Vagina (tissue), 2 donors: ENCODE results near the gene CUEDC1. TPM values are rescaled to one million over a fixed set of nuclear protein-coding genes. Genes with fewer than 3 reads are reported as not detected.
A peak's percentile ranks its signal among the peaks of the same experiment; 100 is the strongest.
"Not testable (repeated sequence)": the region's sequence is repeated elsewhere in the genome, so short reads cannot be mapped to it uniquely, and the experiment has no call there.

ENCODE experiments used
- DNase-seq, 2 donors: peaks; one replicate each; pipeline ENCODE4 v3.0.0-alpha.2; 2017; ENCODE audit errors: extremely low spot score in 2 of 2
- H3K27ac ChIP-seq: fragments of 200-600 bp; sonication (generic); one replicate; pipeline ENCODE4 v1.5.1; 2019
- H3K27me3 ChIP-seq: fragments of 200-600 bp; sonication (generic); one replicate; pipeline ENCODE4 v1.5.1; 2019
- H3K36me3 ChIP-seq, 2 donors: fragments of 200-600 bp; sonication (generic); one replicate each; pipeline ENCODE4 v1.5.1; 2017 to 2019
- H3K4me1 ChIP-seq: fragments of 200-600 bp; sonication (generic); one replicate; pipeline ENCODE4 v1.5.1; 2019
- H3K4me3 ChIP-seq, 2 donors: fragments of 200-600 bp; sonication (generic); 1 replicate in 1 of 2; 2 replicates in 1 of 2; pipeline ENCODE4 v1.5.1; 2016 to 2019
- H3K9me3 ChIP-seq: fragments of 200-600 bp; sonication (generic); one replicate; pipeline ENCODE4 v1.5.1; 2019
- POLR2A ChIP-seq, 2 donors: fragments of 450-650 bp; IDR thresholded peaks; one replicate each; pipeline ENCODE4 v1.6.1; 2017; ENCODE audit warnings: antibody characterized with exemption in 2 of 2, mild to moderate bottlenecking in 2 of 2, moderate library complexity in 2 of 2
- POLR2AphosphoS5 ChIP-seq, 2 donors: sonication (generic); formaldehyde crosslinking; IDR thresholded peaks; one replicate each; pipeline ENCODE4 v1.9.0; 2017; ENCODE audit warnings: antibody characterized with exemption in 2 of 2, mild to moderate bottlenecking in 2 of 2, low read depth in 1 of 2; ENCODE audit not compliant: insufficient read depth in 1 of 2
- intact Hi-C: fragments of 100-400 bp; cut with DNase I; formaldehyde crosslinking; loops from one replicate; pipeline ENCODE4 v1.15.1; 2023
- total RNA-seq: library from RNA; depleted of rRNA; stranded (reverse); fragments of >200 nt; gene quantifications from one replicate; pipeline ENCODE4 v1.2.3, GENCODE V29; 2016
- TF ChIP-seq, protein P1 (sequence below), 3 experiments: fragments of 450-650 bp in 2 of 3; fragments of 200-600 bp in 1 of 3; sonication (generic) in 1 of 3; IDR thresholded peaks; one replicate each; pipeline ENCODE4 v1.5.1; 2017 to 2019; ENCODE audit warnings: antibody characterized with exemption in 3 of 3, mild to moderate bottlenecking in 2 of 3, moderate library complexity in 2 of 3

Gene CUEDC1
- total RNA-seq, 1 donor from 2014 or later: 28.7 TPM

- H3K4me1 ChIP-seq: no peaks in the 10 kb centered on the region
- H3K36me3 ChIP-seq: no peaks in the 10 kb centered on the region
- TF ChIP-seq, protein P1, sequence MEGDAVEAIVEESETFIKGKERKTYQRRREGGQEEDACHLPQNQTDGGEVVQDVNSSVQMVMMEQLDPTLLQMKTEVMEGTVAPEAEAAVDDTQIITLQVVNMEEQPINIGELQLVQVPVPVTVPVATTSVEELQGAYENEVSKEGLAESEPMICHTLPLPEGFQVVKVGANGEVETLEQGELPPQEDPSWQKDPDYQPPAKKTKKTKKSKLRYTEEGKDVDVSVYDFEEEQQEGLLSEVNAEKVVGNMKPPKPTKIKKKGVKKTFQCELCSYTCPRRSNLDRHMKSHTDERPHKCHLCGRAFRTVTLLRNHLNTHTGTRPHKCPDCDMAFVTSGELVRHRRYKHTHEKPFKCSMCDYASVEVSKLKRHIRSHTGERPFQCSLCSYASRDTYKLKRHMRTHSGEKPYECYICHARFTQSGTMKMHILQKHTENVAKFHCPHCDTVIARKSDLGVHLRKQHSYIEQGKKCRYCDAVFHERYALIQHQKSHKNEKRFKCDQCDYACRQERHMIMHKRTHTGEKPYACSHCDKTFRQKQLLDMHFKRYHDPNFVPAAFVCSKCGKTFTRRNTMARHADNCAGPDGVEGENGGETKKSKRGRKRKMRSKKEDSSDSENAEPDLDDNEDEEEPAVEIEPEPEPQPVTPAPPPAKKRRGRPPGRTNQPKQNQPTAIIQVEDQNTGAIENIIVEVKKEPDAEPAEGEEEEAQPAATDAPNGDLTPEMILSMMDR (IDR thresholded peaks at IDR 0.05): no peak
- TF ChIP-seq POLR2AphosphoS5 (IDR thresholded peaks at IDR 0.05; ENCODE audit: insufficient read depth in 1 of 2, low read depth in 1 of 2) (no peak), POLR2A (IDR thresholded peaks at IDR 0.05) (no peak)
- no peak overlapping the region for H3K27ac ChIP-seq
- intact Hi-C loops: no loop called here
- no peak overlapping the region for H3K4me3 ChIP-seq
- DNase-seq: peak; percentile 47 to 74
- H3K27me3 ChIP-seq: no peaks in the 10 kb centered on the region
- H3K9me3 ChIP-seq: no peaks in the 10 kb centered on the region
Measured at GRCh38 chr17:57966246-57966645, 11.0 kb upstream of the CUEDC1 start.

DNA sequence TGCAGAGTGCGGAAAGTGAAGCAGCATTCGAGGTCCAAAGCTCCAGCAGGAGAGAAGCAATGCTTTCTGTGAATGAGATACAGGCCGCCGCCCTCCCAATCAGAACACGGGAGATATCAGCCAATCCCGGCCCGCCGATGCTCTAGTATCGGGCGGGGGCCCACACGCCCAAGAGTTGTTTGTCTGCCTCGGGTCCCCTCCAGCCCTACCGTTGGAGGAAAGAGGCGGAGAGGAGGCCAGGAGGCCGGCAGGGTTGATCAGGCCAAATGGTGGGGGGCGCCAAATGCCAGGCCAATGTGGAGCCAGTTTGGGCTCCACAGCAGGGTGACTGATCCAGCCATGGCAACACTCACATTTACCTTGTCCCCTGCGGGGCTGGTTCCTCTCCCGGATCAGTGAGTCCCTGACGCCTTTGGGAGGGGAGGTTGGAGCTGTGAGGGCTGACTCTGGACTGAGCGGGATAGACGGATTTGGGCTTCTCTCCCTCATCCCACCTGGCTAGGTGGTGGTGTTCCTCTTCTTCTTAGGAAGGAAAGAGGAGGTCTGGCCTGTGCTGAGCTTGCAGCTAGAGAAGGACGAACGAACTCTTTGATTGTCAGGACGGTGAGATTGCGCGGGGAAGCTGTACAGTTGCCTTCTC, 10.4 kb upstream of the CUEDC1 start:
- Histone ChIP-seq H3K27ac (no peak overlapping the region), H3K27me3 (no peaks in the 10 kb centered on the region), H3K36me3 (no peaks in the 10 kb centered on the region), H3K4me1 (no peaks in the 10 kb centered on the region), H3K4me3 (no peak overlapping the region), H3K9me3 (no peaks in the 10 kb centered on the region)
- intact Hi-C loops: no loop called here
- peak; percentile 64 to 77 for DNase-seq
- no peak for TF ChIP-seq POLR2AphosphoS5 (IDR thresholded peaks at IDR 0.05; ENCODE audit: insufficient read depth in 1 of 2, low read depth in 1 of 2)

DNA sequence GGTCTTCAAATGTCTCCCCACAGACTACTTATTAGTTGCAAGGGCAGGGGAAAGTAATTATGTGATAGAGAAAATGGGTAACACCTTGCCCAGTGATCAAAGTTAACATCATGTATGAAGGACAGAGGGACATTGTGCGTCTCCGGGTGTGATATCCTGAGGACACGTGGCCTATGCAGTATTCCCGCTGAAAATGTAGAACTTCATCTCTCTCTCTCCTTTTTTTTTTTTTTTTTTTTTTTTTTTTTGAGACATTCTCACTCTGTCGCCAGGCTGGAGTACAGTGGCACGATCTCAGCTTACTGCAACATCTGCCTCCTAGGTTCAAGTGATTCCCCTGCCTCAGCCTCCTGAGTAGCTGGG, 7.9 kb upstream of the CUEDC1 start:
- Histone ChIP-seq H3K4me3 (no peak overlapping the region), H3K4me1 (no peaks in the 10 kb centered on the region), H3K27me3 (no peaks in the 10 kb centered on the region), H3K9me3 (no peaks in the 10 kb centered on the region), H3K27ac (no peak overlapping the region), H3K36me3 (no peaks in the 10 kb centered on the region)
- DNase-seq: no peak
- intact Hi-C loops: no loop called here
- TF ChIP-seq POLR2A (IDR thresholded peaks at IDR 0.05) (no peak), POLR2AphosphoS5 (IDR thresholded peaks at IDR 0.05; ENCODE audit: insufficient read depth in 1 of 2, low read depth in 1 of 2) (no peak)
- TF ChIP-seq, protein P1 (IDR thresholded peaks at IDR 0.05): no peak

DNA sequence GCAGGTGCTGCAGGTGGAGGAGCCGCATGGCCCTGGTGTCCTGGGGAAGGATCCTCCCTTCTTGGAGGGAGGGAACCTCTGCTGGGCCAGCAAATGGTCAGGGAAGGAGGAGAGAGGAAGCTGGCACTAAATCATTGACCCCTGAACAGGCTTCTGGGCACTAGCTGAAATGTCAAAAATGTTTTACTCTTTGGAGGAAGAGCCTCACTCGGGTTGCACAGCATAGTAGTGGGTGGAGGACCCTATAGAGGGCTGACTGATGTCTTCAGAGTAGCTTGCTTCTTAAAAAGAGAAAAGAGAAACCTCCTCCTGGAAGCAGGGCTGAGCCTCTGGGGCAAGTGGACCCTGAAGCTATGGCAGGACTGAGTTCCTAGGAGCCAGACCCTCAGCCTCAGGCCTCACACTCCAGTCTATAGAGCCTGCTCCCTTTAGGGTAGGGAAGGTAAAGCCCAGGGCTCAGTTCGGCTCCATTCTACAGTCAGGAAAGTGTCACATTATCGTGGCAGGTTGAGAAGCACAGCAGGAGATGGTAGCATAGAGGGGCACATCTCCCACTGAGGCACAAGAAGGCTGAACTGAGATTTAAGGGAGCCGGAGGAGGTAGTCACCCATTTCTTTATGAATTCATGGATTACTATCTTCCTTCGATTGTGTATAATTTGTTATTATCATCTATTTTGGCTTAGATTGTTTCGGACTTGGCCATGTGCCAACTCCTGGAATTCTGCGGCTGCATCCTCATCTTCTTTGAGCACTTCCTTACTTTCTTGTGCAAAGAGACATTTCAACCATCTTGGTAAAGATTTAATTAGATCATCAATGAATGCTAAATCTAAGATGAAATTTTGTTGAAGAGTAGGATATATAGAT, 7.3 kb upstream of the CUEDC1 start:
- H3K4me3 ChIP-seq: no peak overlapping the region
- DNase-seq: peak; percentile 58 to 61
- no peaks in the 10 kb centered on the region for H3K36me3 ChIP-seq
- H3K4me1 ChIP-seq: no peaks in the 10 kb centered on the region
- intact Hi-C loops: no loop called here
- TF ChIP-seq POLR2A (IDR thresholded peaks at IDR 0.05) (no peak), POLR2AphosphoS5 (IDR thresholded peaks at IDR 0.05; ENCODE audit: insufficient read depth in 1 of 2, low read depth in 1 of 2) (no peak)
- TF ChIP-seq, protein P1 (IDR thresholded peaks at IDR 0.05): no peak
- no peaks in the 10 kb centered on the region for H3K27me3 ChIP-seq
- H3K9me3 ChIP-seq: no peaks in the 10 kb centered on the region
- H3K27ac ChIP-seq: no peak overlapping the region

DNA sequence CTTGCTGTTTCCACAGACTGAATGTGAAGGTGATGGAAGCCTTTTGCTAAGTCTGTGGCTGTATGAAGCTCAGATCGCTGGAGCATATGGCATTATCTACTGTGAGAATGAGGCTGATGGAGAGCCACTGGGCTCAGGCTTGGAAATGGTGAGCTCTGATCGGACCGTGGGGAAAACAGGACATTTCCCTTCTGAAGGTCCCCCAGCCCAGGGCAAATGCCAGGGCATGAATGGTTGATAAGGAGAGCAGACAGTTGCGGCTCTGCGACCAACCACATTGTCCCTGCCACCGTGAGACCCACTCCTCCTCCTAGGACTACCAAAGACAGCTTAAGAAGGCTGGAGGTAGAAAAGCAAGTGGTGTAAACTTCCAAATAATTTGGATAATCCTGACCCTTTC, 4.7 kb upstream of the CUEDC1 start:
- intact Hi-C loops: no loop called here
- DNase-seq: peak in 1 of 2 donors; percentile 49
- Histone ChIP-seq H3K4me3 (no peak overlapping the region), H3K27me3 (no peaks in the 10 kb centered on the region), H3K4me1 (peaks cover 12% of the 10 kb centered on the region), H3K36me3 (no peaks in the 10 kb centered on the region), H3K9me3 (no peaks in the 10 kb centered on the region), H3K27ac (no peak overlapping the region)
- TF ChIP-seq, protein P1 (IDR thresholded peaks at IDR 0.05): no peak
- TF ChIP-seq POLR2AphosphoS5 (IDR thresholded peaks at IDR 0.05; ENCODE audit: insufficient read depth in 1 of 2, low read depth in 1 of 2): no peak
- TF ChIP-seq POLR2A (IDR thresholded peaks at IDR 0.05): no peak

DNA sequence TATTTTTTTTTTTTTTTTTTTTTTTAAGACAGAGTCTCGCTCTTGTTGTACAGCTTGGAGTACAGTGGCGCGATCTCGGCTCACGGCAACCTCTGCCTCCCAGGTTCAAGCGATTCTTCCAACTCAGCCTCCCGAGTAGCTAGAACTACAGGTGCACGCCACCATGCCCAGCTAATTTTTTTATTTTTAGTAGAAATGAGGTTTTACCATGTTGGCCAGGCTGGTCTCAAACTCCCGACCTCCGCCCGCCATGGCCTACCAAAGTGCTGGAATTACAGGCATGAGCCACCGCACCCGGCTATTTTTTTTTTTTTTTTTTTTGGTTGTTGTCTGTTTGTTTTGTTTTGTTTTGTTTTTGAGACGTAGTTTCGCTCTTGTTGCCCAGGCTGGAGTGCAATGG, 3.2 kb upstream of the CUEDC1 start:
- intact Hi-C loops, H3K9me3 ChIP-seq, H3K27ac ChIP-seq, H3K4me3 ChIP-seq, H3K27me3 ChIP-seq, H3K36me3 ChIP-seq: not testable (repeated sequence)
- H3K4me1 ChIP-seq: peaks cover 25% of the 10 kb centered on the region
- peak in 1 of 2 donors; percentile 27 for DNase-seq
